K562 (cell line): ENCODE measurements around the gene FBXO17. TPM values are rescaled to one million over a fixed set of nuclear protein-coding genes. Genes with fewer than 3 reads are reported as not detected.

Experiments used
- ATAC-seq: fragments of 200-7000 bp; cut with Tn5 transposase; 3 replicates; pipeline ENCODE4 v1.9.1; 2020; ENCODE audit warnings: moderate library complexity
- BruUV-seq: library from RNA; stranded (reverse); fragments of 400-500 nt; replicated peaks from 2 replicates; lab custom pipeline; 2021; lab: Mats Ljungman, UMichigan
- CTCF ChIA-PET: fragments of 300-600 bp; formaldehyde crosslinking; extraction: SDS; loops from one replicate; lab custom pipeline; 2021; ENCODE audit warnings: low intra/inter-chr PET ratio; lab: Yijun Ruan, JAX
- POLR2A ChIA-PET: fragments of 300-600, 350-650 bp; sonication (Branson Sonifier 250); formaldehyde crosslinking; extraction: SDS; loops from one replicate; lab custom pipeline; 2021; ENCODE audit warnings: antibody characterized with exemption, inconsistent platforms; lab: Yijun Ruan, JAX
- DNase-seq, 4 experiments: peaks; one replicate each; pipeline versions ENCODE4 v3.0.0 to v3.0.0-alpha.2; 2011 to 2018; ENCODE audit warnings: low spot score in 3 of 4, mixed read lengths in 3 of 4; ENCODE audit errors: extremely low read depth in 1 of 4
- FAIRE-seq: peaks from 2 replicates; lab custom pipeline; 2011; peaks lifted over from hg19 to GRCh38; lab: Jason Lieb, UNC
- H2AFZ ChIP-seq: 2 replicates; pipeline ENCODE4 v1.6.0; 2011; ENCODE audit warnings: low read depth, low read length, control low read depth, inconsistent platforms
- H3K27ac ChIP-seq: fragments of 200-600 bp; 3 replicates; pipeline ENCODE4 v1.8.0; 2011; ENCODE audit warnings: low read depth, mild to moderate bottlenecking, control low read depth, inconsistent platforms, low read length, moderate library complexity, mixed read lengths; ENCODE audit errors: extremely low read depth
- H3K27me3 ChIP-seq, 2 experiments: fragments of 300-600 bp in 1 of 2; 2 replicates in 1 of 2; 3 replicates in 1 of 2; pipeline versions ENCODE4 v1.6.0 to v1.8.0; 2011; ENCODE audit warnings: inconsistent platforms in 2 of 2, low read length in 2 of 2, mild to moderate bottlenecking in 1 of 2, mixed read lengths in 1 of 2, moderate library complexity in 1 of 2; ENCODE audit not compliant: control insufficient read depth in 2 of 2, insufficient read depth in 2 of 2
- H3K36me3 ChIP-seq: fragments of 300-600 bp; 3 replicates; pipeline ENCODE4 v1.8.0; 2011; ENCODE audit warnings: mild to moderate bottlenecking, low read length, inconsistent platforms; ENCODE audit not compliant: control insufficient read depth, insufficient read depth
- H3K4me1 ChIP-seq, 2 experiments: fragments of 200-600 bp in 1 of 2; replicated peaks in 1 of 2; 2 replicates in 1 of 2; 3 replicates in 1 of 2; pipeline versions ENCODE4 v1.5.1 to v1.8.0; 2011; ENCODE audit warnings: inconsistent platforms in 2 of 2, low read length in 2 of 2, mild to moderate bottlenecking in 1 of 2, mixed read lengths in 1 of 2, moderate library complexity in 1 of 2; ENCODE audit not compliant: control insufficient read depth in 2 of 2, insufficient read depth in 2 of 2
- H3K4me2 ChIP-seq: 2 replicates; pipeline ENCODE4 v1.6.1; 2011; ENCODE audit warnings: low read length, control low read depth, inconsistent platforms, mixed read lengths; ENCODE audit not compliant: insufficient read depth
- H3K4me3 ChIP-seq: fragments of 200-600 bp; sonication (generic), shearing (Covaris generic); 2 replicates; pipeline ENCODE4 v1.5.1; 2016; ENCODE audit warnings: control low read depth, inconsistent platforms
- H3K79me2 ChIP-seq: fragments of 200-600 bp; 3 replicates; pipeline ENCODE4 v1.8.0; 2011; ENCODE audit warnings: low read length, inconsistent platforms; ENCODE audit not compliant: control insufficient read depth, insufficient read depth
- H3K9ac ChIP-seq, 2 experiments: 2 replicates each; pipeline versions ENCODE4 v1.6.0 to v1.6.1; 2011; ENCODE audit warnings: low read depth in 2 of 2, low read length in 2 of 2, control low read depth in 1 of 2, inconsistent platforms in 1 of 2, mild to moderate bottlenecking in 1 of 2, mixed read lengths in 1 of 2; ENCODE audit not compliant: insufficient read depth in 1 of 2
- H3K9me1 ChIP-seq: one replicate; pipeline ENCODE4 v1.6.0; 2011; ENCODE audit warnings: inconsistent platforms, mild to moderate bottlenecking, low read length, moderate library complexity; ENCODE audit not compliant: control insufficient read depth, insufficient read depth
- H3K9me3 ChIP-seq: replicated peaks from 2 replicates; pipeline ENCODE4 v1.5.1; 2011; ENCODE audit warnings: low read depth, low read length, inconsistent platforms; ENCODE audit not compliant: control insufficient read depth, insufficient read depth
- H4K20me1 ChIP-seq: replicated peaks from 2 replicates; pipeline ENCODE4 v1.6.1; 2011; ENCODE audit warnings: low read length, inconsistent platforms, mixed read lengths; ENCODE audit not compliant: control insufficient read depth, insufficient read depth
- ATF3 ChIP-seq, 2 experiments: fragments of 450-650 bp in 1 of 2; sonication (generic) in 1 of 2; formaldehyde crosslinking in 1 of 2; IDR thresholded peaks in 1 of 2; conservative IDR thresholded peaks in 1 of 2; 2 replicates each; pipeline versions ENCODE4 v1.6.1 to v1.8.1; 2016 to 2023; ENCODE audit warnings: mild to moderate bottlenecking in 2 of 2, moderate library complexity in 2 of 2, inconsistent platforms in 1 of 2, missing genetic modification reagents in 1 of 2
- E2F1 ChIP-seq: sonication (generic); formaldehyde crosslinking; IDR thresholded peaks from 2 replicates; pipeline ENCODE4 v1.8.1; 2023; ENCODE audit warnings: mild to moderate bottlenecking, missing genetic modification reagents, moderate library complexity
- FOXJ2 ChIP-seq: fragments of 200-800 bp; sonication (Bioruptor generic); IDR thresholded peaks from 2 replicates; pipeline ENCODE4 v1.6.1; 2016; ENCODE audit warnings: missing genetic modification characterization, missing compliant biosample characterization
- MCM7 ChIP-seq, 2 experiments: fragments of 450-650 bp; IDR thresholded peaks; 2 replicates each; pipeline ENCODE4 v1.6.1; 2016 to 2018
- MTA2 ChIP-seq: fragments of 450-650 bp; IDR thresholded peaks from 2 replicates; pipeline ENCODE4 v1.6.1; 2016; ENCODE audit warnings: low read depth
- NFIC ChIP-seq: fragments of 450-650 bp; IDR thresholded peaks from 2 replicates; pipeline ENCODE4 v1.6.1; 2017; ENCODE audit warnings: mild to moderate bottlenecking, inconsistent platforms
- PKNOX1 ChIP-seq: fragments of 450-650 bp; IDR thresholded peaks from 2 replicates; pipeline ENCODE4 v1.6.1; 2016
- POLR2H ChIP-seq: IDR thresholded peaks from 2 replicates; pipeline ENCODE4 v1.6.1; 2016; ENCODE audit warnings: missing genetic modification characterization, low read depth, mild to moderate bottlenecking, control low read depth, missing compliant biosample characterization, moderate library complexity
- PYGO2 ChIP-seq: fragments of 450-650 bp; IDR thresholded peaks from 2 replicates; pipeline ENCODE4 v1.6.1; 2016; ENCODE audit warnings: mild to moderate bottlenecking, missing genetic modification characterization, moderate library complexity, missing compliant biosample characterization
- RBBP5 ChIP-seq: fragments of 200-600 bp; sonication (generic); IDR thresholded peaks from 2 replicates; pipeline ENCODE4 v1.6.1; 2012; ENCODE audit warnings: borderline replicate concordance, mild to moderate bottlenecking, low read length, control low read depth, inconsistent platforms; ENCODE audit not compliant: insufficient read depth, poor library complexity, severe bottlenecking
- ZBTB43 ChIP-seq: sonication (generic); formaldehyde crosslinking; IDR thresholded peaks from 2 replicates; pipeline ENCODE4 v1.8.0; 2023; ENCODE audit warnings: mild to moderate bottlenecking, missing genetic modification reagents
- ZHX1 ChIP-seq: fragments of 150-350 bp; conservative IDR thresholded peaks from 2 replicates; pipeline ENCODE4 v1.6.1; 2014; ENCODE audit warnings: low read length
- ZNF224 ChIP-seq: sonication (generic); formaldehyde crosslinking; IDR thresholded peaks from 2 replicates; pipeline ENCODE4 v1.8.0; 2022; ENCODE audit warnings: mild to moderate bottlenecking, missing genetic modification reagents
- WGBS: fragments of 100-300 bp; shearing (Covaris generic); methylation state at CpG from one replicate; pipeline ENCODE4 v1.1.6; 2016; ENCODE audit warnings: low coverage, mixed read lengths; ENCODE audit not compliant: insufficient coverage; ENCODE audit errors: missing lambda C conversion rate; 5-methylcytosine and 5-hydroxymethylcytosine counted together
- in situ Hi-C: fragments of 300-500 bp; cut with MboI; formaldehyde crosslinking; loops from 4 replicates; pipeline ENCODE4 v1.15.0; 2018; ENCODE audit warnings: inconsistent platforms, mixed read lengths
- intact Hi-C: fragments of 100-400 bp; cut with micrococcal nuclease; formaldehyde crosslinking; loops from 2 replicates; pipeline ENCODE4 v1.14.2; 2022
- polyA plus RNA-seq, 8 experiments: library from polyadenylated mRNA; depleted of rRNA in 4 of 8; stranded (reverse) in 5 of 8; unstranded in 3 of 8; fragments of >200 nt; fragmentation: Nextera tagmentation in 2 of 8; fragmentation: Illumina TruSeq in 1 of 8; extraction: Ambion mirVana in 2 of 8; extraction: Trizol in 1 of 8; gene quantifications; 2 replicates each; pipeline versions ENCODE4 v1.2.1 to v1.2.3, GENCODE V29; 2011 to 2014; ENCODE audit warnings: inconsistent platforms in 1 of 8, missing spikeins in 1 of 8
- total RNA-seq, 7 experiments: library from RNA; depleted of rRNA in 6 of 7; stranded (reverse); fragments of >200 nt in 6 of 7; fragmentation: Illumina TruSeq in 2 of 7; extraction: Trizol in 2 of 7; gene quantifications; 2 replicates each; pipeline versions ENCODE4 v1.2.1 to v1.2.3, GENCODE V29; 2011 to 2021; ENCODE audit warnings: low replicate concordance in 1 of 7

FBXO17 gene
- total and polyA plus RNA-seq, 9 of the 15 experiments (the other 6 are each of a cell fraction or from before 2014, with no cell fraction given) = 4.1 to 27.1 (median 19.0) TPM

- H3K36me3 ChIP-seq = no peaks in the 10 kb centered on the region
- no peaks in the 10 kb centered on the region for H3K79me2 ChIP-seq
- DNase-seq = no peak
- no peak overlapping the region for H3K4me3 ChIP-seq
- in situ Hi-C loops = no loop called here
- H3K4me2 ChIP-seq = no peak overlapping the region
- FAIRE-seq = no peak
- H3K27ac ChIP-seq = no peak overlapping the region
- no peak overlapping the region for H3K9ac ChIP-seq
- H3K9me3 ChIP-seq = no peaks in the 10 kb centered on the region
- no peaks in the 10 kb centered on the region for H3K9me1 ChIP-seq
- H3K4me1 ChIP-seq = peaks cover 0 to 5% of the 10 kb centered on the region in 2 experiments; a peak in 2 of 5 replicates
- no peak overlapping the region for H2AFZ ChIP-seq
- BruUV-seq = no TSS peak
- WGBS = 10% methylated on average over 13 of the region's 13 CpGs
- peaks cover 6 to 37% of the 10 kb centered on the region in 2 experiments; a peak in 4 of 5 replicates for H3K27me3 ChIP-seq
- ChIA-PET POLR2A (interaction anchor here (0.7 kb wide), 1 partner anchor 16 kb away, joined by 5 read pairs; the partner anchor contains the start of gene FBXO17), CTCF (no interaction called here)
- intact Hi-C loops = no loop called here
- no peaks in the 10 kb centered on the region for H4K20me1 ChIP-seq
- ATAC-seq = no peak
- no peak for TF ChIP-seq FOXJ2 (tag)
- no peak for TF ChIP-seq ZBTB43 (CRISPR knock-in tag)
- no peak for TF ChIP-seq RBBP5
- TF ChIP-seq ZHX1 = no peak
- TF ChIP-seq MTA2 = no peak
- 0 out of 2 replicates have a peak, but pooled peaks have one; percentile 16 for TF ChIP-seq NFIC
- TF ChIP-seq POLR2H (tag) = no peak
- TF ChIP-seq PYGO2 (tag) = no peak
- no peak for TF ChIP-seq ZNF224
- TF ChIP-seq ATF3 (IDR thresholded peaks at IDR 0.05) = peak; percentile 57
- no peak for TF ChIP-seq ATF3 (CRISPR knock-in tag; conservative IDR thresholded peaks at IDR 0.05)
- TF ChIP-seq MCM7 (IDR thresholded peaks at IDR 0.05) = no peak
- TF ChIP-seq E2F1 (CRISPR knock-in tag) = no peak
- no peak for TF ChIP-seq PKNOX1
Measured at GRCh38 chr19:38990949-38991697, 15.6 kb upstream of the FBXO17 start.
